ENCODE measurements around the gene MYO16.

The MYO16 gene

DNA sequence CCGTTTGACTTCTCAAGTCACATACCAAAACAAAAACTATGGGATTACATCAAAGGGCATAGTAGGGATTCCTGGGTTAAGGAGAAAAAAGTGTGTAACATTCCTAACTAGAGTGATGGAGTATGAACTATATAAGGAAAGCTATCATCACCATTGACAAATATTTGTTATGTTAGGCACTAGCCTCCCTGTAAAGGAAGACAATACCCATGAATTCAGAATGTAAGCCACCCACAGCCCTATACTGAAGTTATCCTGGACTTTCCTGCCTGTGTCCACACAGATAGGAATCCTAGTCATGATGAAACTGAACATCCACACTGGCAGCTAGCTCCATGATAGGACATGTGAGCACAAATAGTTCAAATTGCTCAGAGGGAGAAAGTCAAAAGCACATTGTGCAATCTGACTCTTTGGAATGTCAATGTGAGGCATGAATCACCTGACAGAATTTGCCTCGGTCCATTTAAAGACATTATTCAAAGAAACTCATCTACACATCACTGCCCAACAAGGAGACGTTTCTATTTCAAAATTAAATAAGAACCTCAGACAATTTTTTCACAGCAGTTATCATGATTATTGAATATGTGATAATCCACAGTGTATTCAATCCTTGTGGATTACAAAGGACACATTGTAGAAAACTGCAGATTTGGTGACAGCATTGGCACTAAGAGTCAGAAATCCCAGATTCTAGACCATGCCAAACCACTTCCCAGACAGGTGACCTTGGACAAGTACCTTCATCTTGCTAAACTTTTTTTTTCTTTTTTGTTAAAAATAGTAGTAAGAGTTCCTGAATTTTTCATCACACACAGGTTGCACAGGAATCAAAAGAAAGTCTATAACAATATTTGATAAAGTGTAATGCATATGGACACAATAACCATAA lies 627.7 kb downstream of the MYO16 start:
- DNase-seq, result no peak

Measured in NCI-H1930 (cell line).